Astrocyte of the hippocampus (primary cell): ENCODE results near the gene MFSD12.

Source experiments
- DNase-seq: peaks from one replicate; pipeline ENCODE4 v3.0.0; 2011; ENCODE audit warnings: low read depth, low spot score

MFSD12 gene

GRCh38 chr19:3557461-3558248 is at the start of gene MFSD12:
Gene MFSD12, minus strand, starts transcription at chr19:3557586. Its CDS starts 183 bp downstream, at chr19:3557403.
- DNase-seq = peak; percentile 98

- DNase-seq = peak; percentile 80
These were observed 49.4 kb upstream of the MFSD12 start, which contains the start of gene TBXA2R for GRCh38 chr19:3606690-3607289. Gene TBXA2R, minus strand, starts transcription at chr19:3606875. Its CDS starts 6,241 bp downstream, at chr19:3600634.

GRCh38 chr19:3606174-3606689 is 48.8 kb upstream of the MFSD12 start:
- no peak for DNase-seq

GRCh38 chr19:3605770-3606169 is 48.4 kb upstream of the MFSD12 start:
- DNase-seq = no peak

GRCh38 chr19:3605361-3605760 is 48.0 kb upstream of the MFSD12 start:
- no peak for DNase-seq

GRCh38 chr19:3604987-3605343 is 47.6 kb upstream of the MFSD12 start:
- no peak for DNase-seq

- no peak for DNase-seq
These were observed 47.0 kb upstream of the MFSD12 start for GRCh38 chr19:3604227-3604986.

GRCh38 chr19:3603121-3603811 is 45.9 kb upstream of the MFSD12 start:
- DNase-seq = no peak

- no peak for DNase-seq
These were observed 43.6 kb upstream of the MFSD12 start for GRCh38 chr19:3601021-3601420.

- no peak for DNase-seq
These were observed 42.4 kb upstream of the MFSD12 start for GRCh38 chr19:3599776-3600187.

GRCh38 chr19:3595521-3596061 is 38.2 kb upstream of the MFSD12 start:
- DNase-seq = no peak

GRCh38 chr19:3593156-3593555 is 35.8 kb upstream of the MFSD12 start:
- no peak for DNase-seq

GRCh38 chr19:3591876-3592613 is 34.7 kb upstream of the MFSD12 start:
- DNase-seq = no peak

GRCh38 chr19:3590991-3591659 is 33.7 kb upstream of the MFSD12 start:
- DNase-seq = no peak

GRCh38 chr19:3589949-3590348 is 32.6 kb upstream of the MFSD12 start:
- DNase-seq = no peak

- DNase-seq = no peak
These were observed 32.1 kb upstream of the MFSD12 start for GRCh38 chr19:3589439-3589838.

GRCh38 chr19:3586707-3587346 is 29.4 kb upstream of the MFSD12 start:
- DNase-seq = peak; percentile 17

- no peak for DNase-seq
These were observed 28.8 kb upstream of the MFSD12 start for GRCh38 chr19:3586127-3586626.
